HL-60 (cell line): Measurements from ENCODE around the gene OPTC.

ENCODE experiments used
- GABPA ChIP-seq: IDR thresholded peaks from 2 replicates; pipeline ENCODE4 v1.6.1; 2012; ENCODE audit warnings: low read depth
- SPI1 ChIP-seq: IDR thresholded peaks from 2 replicates; pipeline ENCODE4 v1.6.1; 2012; ENCODE audit warnings: low read depth, mild to moderate bottlenecking, borderline replicate concordance
- TF ChIP-seq, protein P1 (sequence below): IDR thresholded peaks from one replicate; pipeline ENCODE4 v1.5.1; 2011; ENCODE audit warnings: low read length, control low read depth, inconsistent platforms; ENCODE audit not compliant: insufficient read depth
- TF ChIP-seq, protein P2 (sequence below): IDR thresholded peaks from 2 replicates; pipeline ENCODE4 v1.6.1; 2012; ENCODE audit warnings: low read depth; ENCODE audit not compliant: insufficient replicate concordance

DNA sequence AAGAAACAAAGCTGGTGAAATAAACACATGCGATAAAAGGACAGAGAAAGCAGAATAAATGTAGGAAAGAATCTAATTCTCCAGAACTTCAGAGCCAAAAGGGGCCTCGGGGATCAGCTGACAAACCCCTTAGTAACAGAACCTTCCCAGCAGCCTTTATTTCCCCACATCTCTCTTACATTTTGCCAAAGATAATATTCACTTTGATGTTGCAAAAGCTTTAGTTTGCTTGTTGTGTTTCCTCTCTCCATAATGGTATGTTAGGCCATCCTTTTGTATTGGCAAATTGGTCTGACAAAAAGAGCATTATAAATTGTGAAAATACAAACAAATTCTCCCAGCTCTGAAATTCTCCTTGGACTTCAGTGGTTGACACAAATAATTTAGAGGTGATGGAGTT is 54.9 kb downstream of the OPTC start:
- TF ChIP-seq GABPA (no peak), SPI1 (no peak)
- TF ChIP-seq, protein P1, sequence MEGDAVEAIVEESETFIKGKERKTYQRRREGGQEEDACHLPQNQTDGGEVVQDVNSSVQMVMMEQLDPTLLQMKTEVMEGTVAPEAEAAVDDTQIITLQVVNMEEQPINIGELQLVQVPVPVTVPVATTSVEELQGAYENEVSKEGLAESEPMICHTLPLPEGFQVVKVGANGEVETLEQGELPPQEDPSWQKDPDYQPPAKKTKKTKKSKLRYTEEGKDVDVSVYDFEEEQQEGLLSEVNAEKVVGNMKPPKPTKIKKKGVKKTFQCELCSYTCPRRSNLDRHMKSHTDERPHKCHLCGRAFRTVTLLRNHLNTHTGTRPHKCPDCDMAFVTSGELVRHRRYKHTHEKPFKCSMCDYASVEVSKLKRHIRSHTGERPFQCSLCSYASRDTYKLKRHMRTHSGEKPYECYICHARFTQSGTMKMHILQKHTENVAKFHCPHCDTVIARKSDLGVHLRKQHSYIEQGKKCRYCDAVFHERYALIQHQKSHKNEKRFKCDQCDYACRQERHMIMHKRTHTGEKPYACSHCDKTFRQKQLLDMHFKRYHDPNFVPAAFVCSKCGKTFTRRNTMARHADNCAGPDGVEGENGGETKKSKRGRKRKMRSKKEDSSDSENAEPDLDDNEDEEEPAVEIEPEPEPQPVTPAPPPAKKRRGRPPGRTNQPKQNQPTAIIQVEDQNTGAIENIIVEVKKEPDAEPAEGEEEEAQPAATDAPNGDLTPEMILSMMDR: no peak
- TF ChIP-seq, protein P2, sequence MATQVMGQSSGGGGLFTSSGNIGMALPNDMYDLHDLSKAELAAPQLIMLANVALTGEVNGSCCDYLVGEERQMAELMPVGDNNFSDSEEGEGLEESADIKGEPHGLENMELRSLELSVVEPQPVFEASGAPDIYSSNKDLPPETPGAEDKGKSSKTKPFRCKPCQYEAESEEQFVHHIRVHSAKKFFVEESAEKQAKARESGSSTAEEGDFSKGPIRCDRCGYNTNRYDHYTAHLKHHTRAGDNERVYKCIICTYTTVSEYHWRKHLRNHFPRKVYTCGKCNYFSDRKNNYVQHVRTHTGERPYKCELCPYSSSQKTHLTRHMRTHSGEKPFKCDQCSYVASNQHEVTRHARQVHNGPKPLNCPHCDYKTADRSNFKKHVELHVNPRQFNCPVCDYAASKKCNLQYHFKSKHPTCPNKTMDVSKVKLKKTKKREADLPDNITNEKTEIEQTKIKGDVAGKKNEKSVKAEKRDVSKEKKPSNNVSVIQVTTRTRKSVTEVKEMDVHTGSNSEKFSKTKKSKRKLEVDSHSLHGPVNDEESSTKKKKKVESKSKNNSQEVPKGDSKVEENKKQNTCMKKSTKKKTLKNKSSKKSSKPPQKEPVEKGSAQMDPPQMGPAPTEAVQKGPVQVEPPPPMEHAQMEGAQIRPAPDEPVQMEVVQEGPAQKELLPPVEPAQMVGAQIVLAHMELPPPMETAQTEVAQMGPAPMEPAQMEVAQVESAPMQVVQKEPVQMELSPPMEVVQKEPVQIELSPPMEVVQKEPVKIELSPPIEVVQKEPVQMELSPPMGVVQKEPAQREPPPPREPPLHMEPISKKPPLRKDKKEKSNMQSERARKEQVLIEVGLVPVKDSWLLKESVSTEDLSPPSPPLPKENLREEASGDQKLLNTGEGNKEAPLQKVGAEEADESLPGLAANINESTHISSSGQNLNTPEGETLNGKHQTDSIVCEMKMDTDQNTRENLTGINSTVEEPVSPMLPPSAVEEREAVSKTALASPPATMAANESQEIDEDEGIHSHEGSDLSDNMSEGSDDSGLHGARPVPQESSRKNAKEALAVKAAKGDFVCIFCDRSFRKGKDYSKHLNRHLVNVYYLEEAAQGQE: no peak
